HepG2 (cell line): ENCODE data around the gene ZNF195. TPM values are rescaled to one million over a fixed set of nuclear protein-coding genes. Genes with fewer than 3 reads are reported as not detected.

Experiments
- ATAC-seq: fragments of 200-7000 bp; cut with Tn5 transposase; 3 replicates; pipeline ENCODE4 v1.9.1; 2020; ENCODE audit warnings: mild to moderate bottlenecking, moderate library complexity
- BruUV-seq: library from RNA; stranded (reverse); fragments of 400-500 nt; replicated peaks from 2 replicates; lab custom pipeline; 2021; lab: Mats Ljungman, UMichigan
- CTCF ChIA-PET: fragments of 300-600 bp; formaldehyde crosslinking; extraction: SDS; loops from one replicate; lab custom pipeline; 2021; ENCODE audit warnings: low total read pairs, inconsistent platforms, low intra/inter-chr PET ratio; lab: Yijun Ruan, JAX
- POLR2A ChIA-PET: fragments of 350-600 bp; sonication (Branson Sonifier 250); formaldehyde crosslinking; loops from one replicate; lab custom pipeline; 2020; ENCODE audit warnings: antibody characterized with exemption, inconsistent platforms; lab: Yijun Ruan, JAX
- DNase-seq: peaks from one replicate; pipeline ENCODE4 v3.0.0-alpha.2; 2015; ENCODE audit warnings: low spot score
- FAIRE-seq: peaks from 3 replicates; lab custom pipeline; 2011; peaks lifted over from hg19 to GRCh38; lab: Jason Lieb, UNC
- H2AFZ ChIP-seq: one replicate; pipeline ENCODE4 v1.6.1; 2011; ENCODE audit warnings: low read length, inconsistent platforms
- H3K27ac ChIP-seq: fragments of 300-600 bp; 3 replicates; pipeline ENCODE4 v1.8.0; 2011; ENCODE audit warnings: mixed run types, mild to moderate bottlenecking, mixed read lengths, low read length, inconsistent platforms; ENCODE audit not compliant: insufficient read depth; ENCODE audit errors: extremely low read length
- H3K27me3 ChIP-seq, 2 experiments: fragments of 200-600 bp in 1 of 2; 2 replicates in 1 of 2; 3 replicates in 1 of 2; pipeline versions ENCODE4 v1.6.0 to v1.8.0; 2011; ENCODE audit warnings: low read length in 2 of 2, mild to moderate bottlenecking in 2 of 2, moderate library complexity in 2 of 2, inconsistent platforms in 1 of 2; ENCODE audit not compliant: insufficient read depth in 2 of 2, control insufficient read depth in 1 of 2
- H3K36me3 ChIP-seq, 2 experiments: fragments of 200-600 bp in 1 of 2; replicated peaks in 1 of 2; 2 replicates in 1 of 2; 3 replicates in 1 of 2; pipeline versions ENCODE4 v1.5.1 to v1.8.0; 2011; ENCODE audit warnings: low read length in 2 of 2, inconsistent platforms in 1 of 2; ENCODE audit not compliant: insufficient read depth in 2 of 2, control insufficient read depth in 1 of 2
- H3K4me1 ChIP-seq: 2 replicates; pipeline ENCODE4 v1.5.1; 2012; ENCODE audit warnings: low read length, inconsistent platforms; ENCODE audit not compliant: insufficient read depth
- H3K4me2 ChIP-seq: 2 replicates; pipeline ENCODE4 v1.6.0; 2011; ENCODE audit warnings: low read depth, low read length, inconsistent platforms
- H3K4me3 ChIP-seq, 3 experiments: fragments of 200-600 bp in 1 of 3; sonication (generic), shearing (Covaris generic) in 1 of 3; replicated peaks in 1 of 3; 2 replicates each; pipeline ENCODE4 v1.5.1; 2011 to 2016; ENCODE audit warnings: low read length in 3 of 3, inconsistent platforms in 2 of 3, low read depth in 2 of 3, mild to moderate bottlenecking in 2 of 3, control low read depth in 1 of 3, mixed read lengths in 1 of 3; ENCODE audit not compliant: insufficient read depth in 1 of 3
- H3K79me2 ChIP-seq: one replicate; pipeline ENCODE4 v1.6.1; 2011; ENCODE audit warnings: low read length, inconsistent platforms; ENCODE audit not compliant: insufficient read depth
- H3K9ac ChIP-seq: 2 replicates; pipeline ENCODE4 v1.6.0; 2011; ENCODE audit warnings: mild to moderate bottlenecking, low read depth, low read length, inconsistent platforms; ENCODE audit not compliant: insufficient read depth
- H3K9me3 ChIP-seq: 2 replicates; pipeline ENCODE4 v1.5.1; 2012; ENCODE audit warnings: mild to moderate bottlenecking, low read length
- H4K20me1 ChIP-seq: 2 replicates; pipeline ENCODE4 v1.6.0; 2011; ENCODE audit warnings: inconsistent platforms, mild to moderate bottlenecking, low read length, moderate library complexity; ENCODE audit not compliant: insufficient read depth
- BCL6 ChIP-seq: IDR thresholded peaks from 2 replicates; pipeline ENCODE4 v1.6.1; 2016; ENCODE audit warnings: missing genetic modification reagents, missing compliant biosample characterization
- BHLHE40 ChIP-seq: IDR thresholded peaks from 2 replicates; pipeline ENCODE4 v1.6.1; 2011; ENCODE audit warnings: low read length, improper control_type of control experiment
- FOSL2 ChIP-seq: sonication (generic); formaldehyde crosslinking; IDR thresholded peaks from 2 replicates; pipeline ENCODE4 v1.4.0; 2020; ENCODE audit warnings: missing genetic modification reagents
- KIAA2018 ChIP-seq: sonication (generic); formaldehyde crosslinking; IDR thresholded peaks from 2 replicates; pipeline ENCODE4 v1.5.0; 2020; ENCODE audit warnings: mild to moderate bottlenecking, missing genetic modification reagents, borderline replicate concordance
- MAFK ChIP-seq, 2 experiments: IDR thresholded peaks in 1 of 2; conservative IDR thresholded peaks in 1 of 2; 2 replicates each; pipeline ENCODE4 v1.6.1; 2011; ENCODE audit warnings: improper control_type of control experiment in 2 of 2, low read length in 2 of 2
- MTA1 ChIP-seq: sonication (generic); formaldehyde crosslinking; IDR thresholded peaks from 2 replicates; pipeline ENCODE4 v1.4.0; 2020; ENCODE audit warnings: missing genetic modification reagents, mild to moderate bottlenecking, borderline replicate concordance
- PCBP1 ChIP-seq: fragments of 200-400 bp; formaldehyde crosslinking; IDR thresholded peaks from 2 replicates; pipeline ENCODE4 v1.6.1; 2017; ENCODE audit warnings: mild to moderate bottlenecking, low read depth, low read length, borderline replicate concordance
- THAP7 ChIP-seq: sonication (generic); formaldehyde crosslinking; IDR thresholded peaks from 2 replicates; pipeline ENCODE4 v1.8.1; 2023; ENCODE audit warnings: mild to moderate bottlenecking, missing genetic modification reagents
- WIZ ChIP-seq: sonication (generic); formaldehyde crosslinking; IDR thresholded peaks from 2 replicates; pipeline ENCODE4 v1.5.1; 2020; ENCODE audit warnings: mild to moderate bottlenecking, missing genetic modification reagents
- WGBS: methylation state at CpG from one replicate; pipeline ENCODE4 v1.1.6; 2017; ENCODE audit warnings: low lambda C conversion rate; 5-methylcytosine and 5-hydroxymethylcytosine counted together
- in situ Hi-C: cut with HindIII; loops from 2 replicates; pipeline ENCODE4 v1.10.0; 2017; ENCODE audit warnings: low pct_unique_long_range_greater_than_20kb; ENCODE audit not compliant: extremely low pct_ligation_motif_present
- intact Hi-C: fragments of 100-400 bp; cut with micrococcal nuclease; formaldehyde crosslinking; loops from one replicate; pipeline ENCODE4 v1.10.0; 2022; ENCODE audit not compliant: unreplicated experiment
- polyA plus RNA-seq, 8 experiments: library from polyadenylated mRNA; depleted of rRNA in 3 of 8; stranded (reverse) in 7 of 8; unstranded in 1 of 8; fragments of >200 nt; fragmentation: Illumina TruSeq in 4 of 8; extraction: Trizol in 4 of 8; gene quantifications; 2 replicates each; pipeline versions ENCODE4 v1.2.1 to v1.2.3, GENCODE V29; 2011 to 2016; ENCODE audit warnings: low read depth in 4 of 8, missing spikeins in 1 of 8, mixed read lengths in 1 of 8; ENCODE audit not compliant: insufficient read depth in 1 of 8
- total RNA-seq, 5 experiments: library from RNA; depleted of rRNA; stranded (reverse); fragments of >200 nt; fragmentation: Illumina TruSeq; extraction: Trizol; gene quantifications; 2 replicates each; pipeline ENCODE4 v1.2.3, GENCODE V29; 2016; ENCODE audit warnings: low read depth in 1 of 5
- TF ChIP-seq, protein P1 (sequence below): sonication (generic); formaldehyde crosslinking; IDR thresholded peaks from 2 replicates; pipeline ENCODE4 v1.4.0; 2020; ENCODE audit warnings: missing genetic modification reagents

Gene ZNF195
- total and polyA plus RNA-seq, 2 of the 13 experiments (the other 11 are each of a cell fraction or from before 2014, with no cell fraction given): 17.3 to 31.4 TPM

- H3K4me2 ChIP-seq: no peak overlapping the region
- no peaks in the 10 kb centered on the region for H4K20me1 ChIP-seq
- H3K9me3 ChIP-seq: no peaks in the 10 kb centered on the region
- H3K9ac ChIP-seq: no peak overlapping the region
- TF ChIP-seq PCBP1 (no peak), BHLHE40 (no peak), BCL6 (CRISPR knock-in tag) (peak; percentile 81), FOSL2 (CRISPR knock-in tag) (peak; percentile 66), WIZ (CRISPR knock-in tag) (no peak), KIAA2018 (CRISPR knock-in tag) (no peak), MAFK (conservative IDR thresholded peaks at IDR 0.05 in 1 of 2, IDR thresholded peaks at IDR 0.05 in 1 of 2; ENCODE audit: low read length in 2 of 2) (no peak), THAP7 (CRISPR knock-in tag) (no peak), MTA1 (CRISPR knock-in tag) (no peak)
- TF ChIP-seq, protein P1, sequence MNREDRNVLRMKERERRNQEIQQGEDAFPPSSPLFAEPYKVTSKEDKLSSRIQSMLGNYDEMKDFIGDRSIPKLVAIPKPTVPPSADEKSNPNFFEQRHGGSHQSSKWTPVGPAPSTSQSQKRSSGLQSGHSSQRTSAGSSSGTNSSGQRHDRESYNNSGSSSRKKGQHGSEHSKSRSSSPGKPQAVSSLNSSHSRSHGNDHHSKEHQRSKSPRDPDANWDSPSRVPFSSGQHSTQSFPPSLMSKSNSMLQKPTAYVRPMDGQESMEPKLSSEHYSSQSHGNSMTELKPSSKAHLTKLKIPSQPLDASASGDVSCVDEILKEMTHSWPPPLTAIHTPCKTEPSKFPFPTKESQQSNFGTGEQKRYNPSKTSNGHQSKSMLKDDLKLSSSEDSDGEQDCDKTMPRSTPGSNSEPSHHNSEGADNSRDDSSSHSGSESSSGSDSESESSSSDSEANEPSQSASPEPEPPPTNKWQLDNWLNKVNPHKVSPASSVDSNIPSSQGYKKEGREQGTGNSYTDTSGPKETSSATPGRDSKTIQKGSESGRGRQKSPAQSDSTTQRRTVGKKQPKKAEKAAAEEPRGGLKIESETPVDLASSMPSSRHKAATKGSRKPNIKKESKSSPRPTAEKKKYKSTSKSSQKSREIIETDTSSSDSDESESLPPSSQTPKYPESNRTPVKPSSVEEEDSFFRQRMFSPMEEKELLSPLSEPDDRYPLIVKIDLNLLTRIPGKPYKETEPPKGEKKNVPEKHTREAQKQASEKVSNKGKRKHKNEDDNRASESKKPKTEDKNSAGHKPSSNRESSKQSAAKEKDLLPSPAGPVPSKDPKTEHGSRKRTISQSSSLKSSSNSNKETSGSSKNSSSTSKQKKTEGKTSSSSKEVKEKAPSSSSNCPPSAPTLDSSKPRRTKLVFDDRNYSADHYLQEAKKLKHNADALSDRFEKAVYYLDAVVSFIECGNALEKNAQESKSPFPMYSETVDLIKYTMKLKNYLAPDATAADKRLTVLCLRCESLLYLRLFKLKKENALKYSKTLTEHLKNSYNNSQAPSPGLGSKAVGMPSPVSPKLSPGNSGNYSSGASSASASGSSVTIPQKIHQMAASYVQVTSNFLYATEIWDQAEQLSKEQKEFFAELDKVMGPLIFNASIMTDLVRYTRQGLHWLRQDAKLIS (CRISPR knock-in tag): no peak
- no peaks in the 10 kb centered on the region for H3K4me1 ChIP-seq
- POLR2A ChIA-PET: no interaction called here
- intact Hi-C loops: loop anchor here (10.0 kb wide), 1 partner anchor 59 kb away; no protein-coding TSS in a partner anchor
- no peak overlapping the region for H3K4me3 ChIP-seq
- H3K79me2 ChIP-seq: no peaks in the 10 kb centered on the region
- ATAC-seq (no peak), FAIRE-seq (no peak), DNase-seq (peak; percentile 42)
- no peak overlapping the region for H3K27ac ChIP-seq
- 36% methylated on average over 10 of the region's 10 CpGs for WGBS
- no TSS peak for BruUV-seq
- no peak overlapping the region for H2AFZ ChIP-seq
- peaks cover 0 to 4% of the 10 kb centered on the region in 2 experiments; a peak in 2 of 5 replicates for H3K27me3 ChIP-seq
- no peaks in the 10 kb centered on the region for H3K36me3 ChIP-seq
- in situ Hi-C loops: no loop called here
- CTCF ChIA-PET: no interaction called here
These were observed 33.2 kb downstream of the ZNF195 start for GRCh38 chr11:3345736-3346135.
